ENCODE measurements around the gene SH3GL2.

Gene SH3GL2

DNA sequence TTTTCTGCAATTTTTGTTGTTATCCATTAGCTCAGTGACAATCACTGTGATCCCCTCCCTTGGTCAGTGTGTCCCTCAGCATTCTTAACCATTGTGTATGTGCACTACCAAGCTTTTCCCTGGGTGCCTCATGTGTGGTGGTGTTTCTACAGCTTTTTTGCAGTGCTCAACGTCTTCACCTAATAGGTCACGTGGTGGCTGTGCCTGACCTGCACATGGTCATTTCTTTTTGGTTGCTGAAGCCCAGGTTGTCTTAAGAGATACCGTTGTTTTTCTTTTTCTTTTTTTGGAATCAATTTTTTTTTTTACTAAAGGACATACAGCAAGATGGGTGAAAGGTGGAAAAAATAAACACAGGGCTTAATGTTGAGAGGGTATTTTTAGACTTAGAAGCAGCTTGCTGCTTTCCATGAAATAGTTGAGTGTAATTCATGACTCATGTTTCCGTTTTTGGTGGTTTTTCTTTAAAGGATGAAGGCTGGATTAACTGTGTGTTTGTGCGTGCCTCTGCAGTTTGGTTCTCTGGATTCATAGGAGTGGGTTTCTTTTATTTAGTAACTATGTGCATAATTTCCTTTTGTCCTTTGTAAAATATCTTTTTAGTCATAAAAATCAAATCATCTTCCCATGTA is 22.2 kb downstream of the SH3GL2 start:
- DNase-seq: no peak
- intact Hi-C loops (cut with DNase I): no loop called here

DNA sequence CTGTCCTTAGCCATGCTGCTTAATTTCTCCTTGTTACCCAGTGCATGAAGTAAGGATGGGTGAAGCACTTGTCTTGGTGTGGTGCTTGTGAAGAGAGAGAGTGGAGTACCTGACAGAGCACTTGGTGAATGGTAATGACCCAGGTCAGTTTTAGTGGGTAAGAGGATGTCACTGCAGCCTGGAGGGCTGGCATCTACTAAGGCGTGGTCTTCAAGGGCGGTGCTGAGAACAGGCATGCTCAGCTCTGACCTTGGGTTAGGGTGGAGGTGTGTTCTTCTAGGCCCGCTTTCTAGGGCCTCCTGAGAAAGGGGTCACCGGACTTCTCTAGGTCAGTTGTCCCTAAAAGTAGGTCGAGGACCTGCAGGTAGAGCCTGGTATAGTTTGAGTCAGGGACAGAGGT is 25.7 kb downstream of the SH3GL2 start:
- DNase-seq: no peak
- intact Hi-C loops (cut with DNase I): no loop called here

DNA sequence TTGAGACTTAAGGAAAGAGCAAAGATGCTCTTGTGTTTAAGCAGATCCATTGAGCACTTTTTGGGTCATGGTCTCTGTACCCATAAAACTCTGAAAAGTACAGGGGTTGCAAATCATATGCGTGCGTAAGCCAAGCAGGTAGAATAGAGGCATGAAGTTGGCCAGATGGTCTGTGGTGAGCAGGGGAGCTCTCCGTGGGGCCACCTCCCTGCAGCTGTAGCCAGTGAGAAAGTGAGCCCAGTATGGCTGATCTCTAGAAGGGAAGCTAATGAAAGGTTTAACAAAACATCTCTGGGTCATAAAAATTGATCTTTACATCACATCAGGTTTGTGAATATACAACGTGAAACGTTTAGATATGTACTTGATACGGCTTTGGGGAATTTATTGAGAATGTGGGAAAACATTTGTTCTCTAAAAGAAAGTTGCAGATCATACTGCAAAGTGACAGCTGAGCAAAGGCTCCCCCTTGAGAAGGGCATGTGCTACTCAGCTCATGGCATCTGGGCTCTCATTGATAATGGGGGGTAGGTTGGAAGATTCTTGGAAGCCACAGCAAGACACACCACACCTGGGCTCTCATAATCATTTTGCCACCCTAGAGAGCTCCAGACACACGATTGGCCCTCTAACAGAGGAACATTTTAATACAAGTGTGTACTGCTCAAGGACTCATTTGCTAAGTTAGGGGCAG is 30.6 kb downstream of the SH3GL2 start:
- no peak for DNase-seq
- intact Hi-C loops (cut with DNase I): no loop called here

GRCh38 chr9:17611342-17611741 is 32.5 kb downstream of the SH3GL2 start:
- intact Hi-C loops (cut with DNase I): no loop called here
- no peak for DNase-seq

DNA sequence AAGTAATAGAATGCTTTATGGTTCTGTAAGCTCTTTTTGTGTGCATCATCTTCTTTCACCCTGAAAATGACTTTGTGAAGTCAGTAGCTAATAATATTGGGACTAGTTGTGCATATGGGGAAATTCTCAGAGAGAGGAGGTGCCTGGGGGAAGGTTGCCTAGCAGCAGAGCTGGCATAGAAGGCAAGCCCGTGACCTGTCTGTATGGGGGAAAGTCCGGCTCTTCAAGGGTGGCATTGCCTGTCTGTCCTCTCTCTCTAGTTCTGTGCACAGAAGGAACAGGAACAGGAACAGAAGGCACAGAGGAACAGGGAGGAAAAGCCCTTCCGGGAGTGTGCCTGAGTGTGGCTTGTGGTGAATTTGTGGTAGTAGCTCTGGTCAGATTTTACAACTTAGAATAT is 33.1 kb downstream of the SH3GL2 start:
- no peak for DNase-seq

GRCh38 chr9:17613758-17614157 is 34.9 kb downstream of the SH3GL2 start:
- intact Hi-C loops (cut with DNase I): no loop called here
- peak in 6 of 42 donors; percentile 8 to 50 (median 42) for DNase-seq

More for the DNA sequence above, 33.1 kb downstream of the SH3GL2 start:
- intact Hi-C loops (cut with DNase I): no loop called here

GRCh38 chr9:17614250-17614649 is 35.4 kb downstream of the SH3GL2 start:
- no peak for DNase-seq

GRCh38 chr9:17614903-17615302 is 36.0 kb downstream of the SH3GL2 start:
- intact Hi-C loops (cut with DNase I): no loop called here
- DNase-seq: no peak

More at GRCh38 chr9:17614250-17614649, 35.4 kb downstream of the SH3GL2 start:
- intact Hi-C loops (cut with DNase I): no loop called here

GRCh38 chr9:17622141-17622540 is 43.3 kb downstream of the SH3GL2 start:
- DNase-seq: no peak
- intact Hi-C loops (cut with DNase I): no loop called here

GRCh38 chr9:17622749-17623148 is 43.9 kb downstream of the SH3GL2 start:
- intact Hi-C loops (cut with DNase I): no loop called here
- no peak for DNase-seq

- intact Hi-C loops (cut with DNase I): no loop called here
- no peak for DNase-seq
Observed at GRCh38 chr9:17623965-17624364, 45.1 kb downstream of the SH3GL2 start.

- DNase-seq: no peak
- intact Hi-C loops (cut with DNase I): no loop called here
Observed at GRCh38 chr9:17624571-17624970, 45.7 kb downstream of the SH3GL2 start.

DNA sequence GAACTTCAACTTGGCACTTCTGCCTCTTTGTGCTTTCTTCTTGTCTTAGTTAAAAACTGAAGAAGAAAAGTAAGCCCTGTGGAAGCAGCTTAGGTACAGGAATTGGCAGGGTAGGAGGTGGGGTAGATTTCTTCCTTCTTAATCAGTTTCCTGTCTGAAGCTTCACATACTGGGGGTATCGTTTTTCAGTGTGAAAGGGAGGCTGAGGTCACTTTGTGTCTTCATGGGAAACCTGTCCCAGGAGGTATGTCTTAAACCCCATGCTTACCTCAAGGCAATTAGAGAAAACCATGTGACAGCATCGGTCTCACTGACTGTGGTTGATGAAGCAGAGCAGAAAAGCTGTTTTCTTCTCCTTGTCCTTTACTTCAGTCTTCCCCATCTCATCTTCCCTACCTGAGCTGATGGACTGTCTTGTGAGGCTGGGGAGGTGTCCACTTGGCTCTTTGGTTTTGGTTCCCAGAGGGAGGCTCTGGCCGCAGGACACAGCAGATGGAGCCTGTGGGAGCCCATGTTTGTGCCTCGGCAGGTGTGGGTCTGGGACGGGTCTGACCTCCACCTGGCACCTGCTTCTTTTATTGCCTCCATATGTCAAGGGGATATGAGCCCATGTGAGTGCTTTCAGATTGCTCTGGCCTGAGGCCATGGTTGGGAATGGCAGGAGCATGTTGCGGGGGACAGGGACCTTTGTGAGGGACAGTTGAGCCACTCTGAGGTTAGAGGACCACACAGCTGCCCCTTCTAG is 47.0 kb downstream of the SH3GL2 start:
- DNase-seq: no peak

DNA sequence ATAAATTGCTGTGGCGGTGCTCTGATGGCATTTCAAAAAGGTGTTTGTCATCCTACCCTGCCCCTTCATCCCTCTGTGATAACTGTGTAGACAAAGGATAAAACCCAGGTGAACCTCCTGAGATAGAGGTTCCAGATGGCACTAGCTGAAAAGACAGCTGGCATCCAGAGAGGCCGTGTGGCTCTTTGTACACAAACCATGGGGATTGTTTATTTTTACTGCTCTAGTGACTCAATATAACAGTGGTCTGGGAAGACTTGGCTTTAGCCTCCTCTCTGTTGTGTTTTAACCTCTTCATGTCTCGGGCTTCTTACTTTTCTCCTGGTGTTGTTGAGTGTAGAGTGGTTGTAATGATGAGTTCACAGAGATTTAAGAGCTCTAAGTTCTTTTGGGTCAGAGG is 48.8 kb downstream of the SH3GL2 start:
- no peak for DNase-seq
- intact Hi-C loops (cut with DNase I): no loop called here

More for the DNA sequence above, 47.0 kb downstream of the SH3GL2 start:
- intact Hi-C loops (cut with DNase I): no loop called here

DNA sequence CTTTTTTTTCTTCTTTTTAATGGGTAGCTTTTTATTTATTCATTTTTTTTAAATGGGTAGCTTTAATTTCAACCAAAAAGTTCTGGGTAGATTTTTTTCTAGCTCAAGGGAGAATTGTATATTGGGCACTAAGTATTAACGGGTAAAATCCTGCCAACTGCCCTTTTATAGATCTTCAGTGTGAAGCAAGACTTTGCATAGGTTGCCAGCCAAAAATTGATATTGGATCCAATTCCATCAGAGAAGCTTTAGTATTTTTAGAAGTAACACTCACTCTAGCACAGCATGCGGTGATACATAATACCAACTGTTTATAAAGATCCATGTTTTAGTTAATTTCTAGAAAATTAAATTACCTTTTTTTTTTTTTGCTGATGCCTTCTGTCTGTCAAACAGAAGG is 49.8 kb downstream of the SH3GL2 start:
- intact Hi-C loops (cut with DNase I): no loop called here
- DNase-seq: no peak

DNA sequence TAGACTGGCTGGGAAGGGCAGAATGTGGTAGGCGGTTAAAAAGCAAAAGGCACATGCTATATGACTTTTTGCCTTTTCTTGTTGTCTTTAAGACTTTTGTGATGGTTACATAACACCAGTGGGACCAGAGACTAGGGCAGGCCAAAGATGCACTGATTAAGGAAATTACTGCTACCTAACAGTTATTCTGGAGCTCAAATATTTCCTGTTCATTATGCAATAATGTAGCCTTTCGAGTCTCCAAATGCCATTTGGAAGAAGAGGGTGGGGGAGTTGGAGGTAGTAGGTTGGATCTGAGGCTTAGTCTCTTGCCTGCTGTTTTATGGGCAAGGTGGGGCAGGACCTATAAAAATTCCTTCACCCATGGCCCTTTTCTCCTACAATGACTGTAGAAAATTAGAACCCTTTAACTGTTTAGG is 51.7 kb downstream of the SH3GL2 start:
- intact Hi-C loops (cut with DNase I): no loop called here
- no peak for DNase-seq

GRCh38 chr9:17631396-17631795 is 52.5 kb downstream of the SH3GL2 start:
- intact Hi-C loops (cut with DNase I): no loop called here
- no peak for DNase-seq

- no peak for DNase-seq
- intact Hi-C loops (cut with DNase I): no loop called here
Observed at GRCh38 chr9:17632994-17633393, 54.1 kb downstream of the SH3GL2 start.

DNA sequence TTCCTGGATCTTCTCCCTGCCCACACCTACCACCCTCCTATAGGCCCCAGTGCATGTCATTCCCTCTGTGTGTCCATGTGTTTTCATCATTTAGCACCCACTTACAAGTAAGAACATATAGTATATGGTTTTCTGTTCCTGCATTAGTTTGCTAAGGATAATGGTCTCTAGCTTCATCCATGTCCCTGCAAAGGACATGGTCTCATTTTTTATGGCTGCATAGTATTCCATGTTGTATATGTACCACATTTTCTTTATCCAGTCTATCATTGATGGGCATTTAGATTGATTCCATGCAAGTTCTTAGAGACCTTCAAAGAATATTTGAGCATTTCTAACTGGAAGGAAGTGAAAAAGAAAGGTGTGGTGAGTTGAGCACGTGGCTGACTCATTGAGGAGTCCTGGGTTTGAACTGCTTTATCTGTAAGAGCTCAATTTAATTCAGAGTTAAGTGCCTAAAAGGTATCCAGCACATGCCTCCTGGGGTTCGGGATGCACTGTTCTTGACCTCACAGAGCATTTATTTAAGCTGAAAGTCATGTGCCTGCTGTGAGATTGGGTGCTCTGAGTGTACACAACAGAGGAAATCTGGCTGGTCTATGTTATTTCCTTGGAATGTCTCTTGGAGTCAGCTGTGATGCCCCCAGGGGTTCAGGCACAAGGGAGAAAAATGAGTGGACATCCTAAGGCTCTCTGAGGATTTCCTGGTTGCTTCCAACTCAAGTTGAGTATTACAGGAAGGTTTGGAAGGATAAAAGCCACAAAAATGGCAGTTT is 56.4 kb downstream of the SH3GL2 start:
- intact Hi-C loops (cut with DNase I): no loop called here
- no peak for DNase-seq

DNA sequence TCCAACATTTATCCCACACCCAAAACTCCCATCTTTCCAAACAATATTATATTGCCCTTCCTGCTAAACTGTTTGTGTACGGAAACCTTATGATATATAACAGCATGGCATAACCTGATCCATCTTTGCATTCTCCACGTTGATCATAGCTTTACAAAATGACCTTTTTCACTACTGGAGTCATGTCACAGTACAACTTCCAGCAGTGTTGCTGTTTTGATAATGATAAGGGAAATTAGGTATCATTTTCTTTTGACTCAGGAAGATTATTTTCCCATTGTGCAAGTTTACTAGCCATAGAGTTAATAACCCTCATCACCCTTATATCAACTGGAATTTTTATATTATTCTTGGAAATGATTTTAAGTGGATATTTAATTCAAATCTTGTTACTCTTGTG is 57.5 kb downstream of the SH3GL2 start:
- intact Hi-C loops (cut with DNase I): no loop called here
- no peak for DNase-seq

Measured in head of caudate nucleus (tissue), 42 donors.